ENCODE results near the gene FOXP1.

- TF ChIP-seq CTCF (IDR thresholded peaks at IDR 0.05) (no peak), POLR2A (IDR thresholded peaks at IDR 0.05) (no peak)
Measured at GRCh38 chr3:71525391-71525790, 58.1 kb downstream of the FOXP1 start.
